Thyroid gland (tissue), 4 donors: ENCODE data around the gene CTIF. TPM values are rescaled to one million over a fixed set of nuclear protein-coding genes. Genes with fewer than 3 reads are reported as not detected.

ENCODE experiments used
- DNase-seq, 2 donors: peaks; one replicate each; pipeline ENCODE4 v3.0.0-alpha.2; 2019
- H3K27ac ChIP-seq, 3 donors: fragments of 200-600 bp; sonication (generic); 1 replicate in 2 of 3; 2 replicates in 1 of 3; pipeline ENCODE4 v1.5.1; 2016 to 2019; ENCODE audit warnings: mild to moderate bottlenecking in 1 of 3, moderate library complexity in 1 of 3
- H3K27me3 ChIP-seq: fragments of 200-600 bp; sonication (generic); one replicate; pipeline ENCODE4 v1.5.1; 2019
- H3K36me3 ChIP-seq, 2 donors: fragments of 200-600 bp; sonication (generic); one replicate each; pipeline ENCODE4 v1.5.1; 2016 to 2019
- H3K4me1 ChIP-seq, 2 donors: fragments of 200-600 bp; sonication (generic); one replicate each; pipeline ENCODE4 v1.5.1; 2017 to 2019
- H3K4me3 ChIP-seq, 3 donors: fragments of 200-600 bp; sonication (generic); replicated peaks in 1 of 3; 1 replicate in 2 of 3; 2 replicates in 1 of 3; pipeline ENCODE4 v1.5.1; 2016; ENCODE audit warnings: mild to moderate bottlenecking in 1 of 3
- H3K9me3 ChIP-seq: fragments of 200-600 bp; sonication (generic); one replicate; pipeline ENCODE4 v1.5.1; 2017
- POLR2A ChIP-seq, 2 donors: fragments of 450-650 bp; IDR thresholded peaks; one replicate each; pipeline ENCODE4 v1.6.1; 2017; ENCODE audit warnings: antibody characterized with exemption in 2 of 2, mild to moderate bottlenecking in 2 of 2, moderate library complexity in 1 of 2
- WGBS, 2 donors: methylation state at CpG; one replicate each; pipeline ENCODE4 v1.1.5; 2017; 5-methylcytosine and 5-hydroxymethylcytosine counted together
- intact Hi-C: fragments of 100-400 bp; cut with DNase I; formaldehyde crosslinking; loops from one replicate; pipeline ENCODE4 v1.15.1; 2023
- total RNA-seq, 4 donors: library from RNA; depleted of rRNA; stranded (reverse); fragments of >200 nt; gene quantifications; one replicate each; pipeline ENCODE4 v1.2.3, GENCODE V29; 2016
- TF ChIP-seq, protein P1 (sequence below), 6 experiments: fragments of 200-600 bp in 3 of 6; fragments of 450-650 bp in 3 of 6; sonication (generic) in 3 of 6; IDR thresholded peaks; one replicate each; pipeline ENCODE4 v1.5.1; 2016 to 2019; ENCODE audit warnings: antibody characterized with exemption in 6 of 6, mild to moderate bottlenecking in 2 of 6, inconsistent platforms in 1 of 6, moderate library complexity in 1 of 6

Gene CTIF
- total RNA-seq, 4 donors from 2014 or later: 18.7 to 29.8 (median 23.6) TPM

DNA sequence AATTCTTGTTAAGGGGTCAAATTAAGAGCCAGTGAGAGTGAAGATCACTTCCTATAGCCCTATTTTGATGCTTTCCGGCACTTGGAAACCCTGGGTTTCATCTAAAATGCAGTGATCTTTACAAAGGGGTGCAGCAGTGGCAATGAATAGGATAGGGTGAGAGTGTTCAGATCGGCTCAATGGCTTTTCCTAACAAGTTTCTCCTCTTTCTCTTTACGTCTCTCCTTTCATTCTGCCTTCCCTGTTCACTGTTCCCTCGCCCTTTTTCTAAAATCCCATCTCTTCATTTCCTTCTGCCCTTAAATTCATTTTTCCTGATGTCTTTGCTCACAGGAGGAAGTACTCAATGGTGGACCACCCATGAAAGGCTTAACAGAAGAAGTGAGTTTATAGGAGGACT, 86.0 kb downstream of the CTIF start:
- Histone ChIP-seq H3K27me3 (no peaks in the 10 kb centered on the region), H3K27ac (peak overlapping the region in 1 of 3 donors; percentile 83), H3K4me1 (peaks cover 14 to 26% of the 10 kb centered on the region in 2 donors), H3K4me3 (no peak overlapping the region), H3K9me3 (no peaks in the 10 kb centered on the region), H3K36me3 (peaks cover 0 to 2% of the 10 kb centered on the region in 2 donors)
- intact Hi-C loops: no loop called here
- TF ChIP-seq, protein P1, sequence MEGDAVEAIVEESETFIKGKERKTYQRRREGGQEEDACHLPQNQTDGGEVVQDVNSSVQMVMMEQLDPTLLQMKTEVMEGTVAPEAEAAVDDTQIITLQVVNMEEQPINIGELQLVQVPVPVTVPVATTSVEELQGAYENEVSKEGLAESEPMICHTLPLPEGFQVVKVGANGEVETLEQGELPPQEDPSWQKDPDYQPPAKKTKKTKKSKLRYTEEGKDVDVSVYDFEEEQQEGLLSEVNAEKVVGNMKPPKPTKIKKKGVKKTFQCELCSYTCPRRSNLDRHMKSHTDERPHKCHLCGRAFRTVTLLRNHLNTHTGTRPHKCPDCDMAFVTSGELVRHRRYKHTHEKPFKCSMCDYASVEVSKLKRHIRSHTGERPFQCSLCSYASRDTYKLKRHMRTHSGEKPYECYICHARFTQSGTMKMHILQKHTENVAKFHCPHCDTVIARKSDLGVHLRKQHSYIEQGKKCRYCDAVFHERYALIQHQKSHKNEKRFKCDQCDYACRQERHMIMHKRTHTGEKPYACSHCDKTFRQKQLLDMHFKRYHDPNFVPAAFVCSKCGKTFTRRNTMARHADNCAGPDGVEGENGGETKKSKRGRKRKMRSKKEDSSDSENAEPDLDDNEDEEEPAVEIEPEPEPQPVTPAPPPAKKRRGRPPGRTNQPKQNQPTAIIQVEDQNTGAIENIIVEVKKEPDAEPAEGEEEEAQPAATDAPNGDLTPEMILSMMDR (IDR thresholded peaks at IDR 0.05): no peak
- TF ChIP-seq POLR2A (IDR thresholded peaks at IDR 0.05): no peak
- WGBS, 2 donors: 92 to 96% methylated on average over 4 of the region's 4 CpGs
- DNase-seq: no peak

DNA sequence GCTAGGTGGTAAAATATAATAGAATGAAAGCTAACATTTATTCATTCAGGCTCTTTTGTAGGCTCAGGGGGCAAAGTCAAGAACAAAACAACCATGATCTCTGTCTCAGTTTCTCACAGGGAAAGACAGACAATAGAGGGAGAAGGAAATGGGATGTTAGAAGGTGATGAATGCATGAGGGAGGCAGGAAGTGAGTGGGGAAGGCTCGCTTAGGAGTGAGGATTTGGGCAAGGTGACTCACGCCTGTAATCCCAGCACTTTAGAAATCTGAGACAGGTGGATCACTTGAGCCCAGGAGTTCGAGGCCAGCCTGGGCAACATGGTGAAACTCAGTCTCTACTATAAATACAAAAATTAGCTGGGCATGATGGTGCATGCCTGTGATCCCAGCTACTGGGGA, 88.4 kb downstream of the CTIF start:
- Histone ChIP-seq H3K4me1 (peaks cover 14 to 20% of the 10 kb centered on the region in 2 donors), H3K27me3 (no peaks in the 10 kb centered on the region), H3K36me3 (no peaks in the 10 kb centered on the region), H3K4me3 (no peak overlapping the region), H3K9me3 (no peaks in the 10 kb centered on the region), H3K27ac (no peak overlapping the region)
- DNase-seq: no peak
- 79% methylated on average over 3 of the region's 3 CpGs for WGBS, 2 donors
- TF ChIP-seq POLR2A (IDR thresholded peaks at IDR 0.05): no peak
- TF ChIP-seq, protein P1 (IDR thresholded peaks at IDR 0.05): no peak
- intact Hi-C loops: no loop called here

DNA sequence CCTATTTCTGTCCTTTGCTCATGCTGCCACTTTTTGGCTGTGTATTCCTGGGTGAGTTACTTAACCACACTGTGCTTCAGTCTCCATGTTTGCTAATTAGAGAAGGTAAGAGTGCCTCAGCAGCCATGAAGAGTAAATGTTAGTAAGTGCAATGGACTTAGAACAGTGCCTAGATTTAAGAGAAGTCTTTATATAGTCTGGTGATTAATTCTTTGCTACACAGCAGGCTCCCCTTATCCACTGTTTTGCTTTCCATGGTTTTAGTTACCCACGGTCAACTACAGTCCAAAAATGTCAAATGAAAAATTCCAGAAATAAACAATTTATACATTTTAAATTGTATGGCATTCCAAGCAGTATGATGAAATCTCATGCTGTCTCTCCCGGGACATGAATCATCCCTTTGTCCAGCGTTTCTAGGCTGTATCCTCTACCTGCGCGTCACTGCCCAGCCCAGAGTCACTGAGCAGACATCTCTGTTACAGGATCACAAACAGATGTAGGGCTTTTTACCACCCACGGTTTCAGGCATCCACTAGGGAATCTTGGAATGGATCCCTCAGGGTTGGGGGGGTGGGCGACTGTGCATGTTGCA, 91.0 kb downstream of the CTIF start:
- no peak overlapping the region for H3K4me3 ChIP-seq
- H3K36me3 ChIP-seq: no peaks in the 10 kb centered on the region
- peaks cover 0 to 9% of the 10 kb centered on the region in 2 donors for H3K4me1 ChIP-seq
- H3K9me3 ChIP-seq: no peaks in the 10 kb centered on the region
- DNase-seq: no peak
- intact Hi-C loops: no loop called here
- no peak overlapping the region for H3K27ac ChIP-seq
- WGBS, 2 donors: 85 to 90% methylated on average over 7 of the region's 7 CpGs
- no peaks in the 10 kb centered on the region for H3K27me3 ChIP-seq
- TF ChIP-seq, protein P1 (IDR thresholded peaks at IDR 0.05): no peak
- TF ChIP-seq POLR2A (IDR thresholded peaks at IDR 0.05): no peak

DNA sequence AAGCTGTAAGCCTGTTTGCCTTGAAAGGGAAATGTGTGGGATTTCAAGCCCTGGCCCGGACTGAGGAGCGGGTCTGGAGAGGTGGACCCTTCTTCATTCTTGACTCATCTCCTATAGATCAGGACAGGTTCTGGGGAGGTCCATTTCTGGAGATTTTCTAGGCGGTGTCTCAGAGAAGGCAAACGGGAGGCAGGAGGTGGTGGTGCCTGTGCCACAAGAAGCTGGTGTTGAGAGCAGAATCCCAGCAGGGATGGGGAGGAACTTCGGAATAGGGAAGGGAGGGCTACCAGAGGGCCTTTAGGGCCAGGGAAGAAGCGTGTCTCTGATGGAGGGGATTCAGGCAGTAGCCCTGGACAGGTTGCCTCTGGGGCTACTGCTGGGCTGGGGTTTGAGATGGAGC, 93.0 kb downstream of the CTIF start:
- H3K27me3 ChIP-seq: no peaks in the 10 kb centered on the region
- no peak for TF ChIP-seq POLR2A (IDR thresholded peaks at IDR 0.05)
- TF ChIP-seq, protein P1 (IDR thresholded peaks at IDR 0.05): no peak
- intact Hi-C loops: no loop called here
- H3K4me1 ChIP-seq: peaks cover 9 to 21% of the 10 kb centered on the region in 2 donors
- no peaks in the 10 kb centered on the region for H3K36me3 ChIP-seq
- no peak for DNase-seq
- no peak overlapping the region for H3K27ac ChIP-seq
- H3K4me3 ChIP-seq: no peak overlapping the region
- 95 to 96% methylated on average over 6 of the region's 6 CpGs for WGBS, 2 donors
- no peaks in the 10 kb centered on the region for H3K9me3 ChIP-seq

DNA sequence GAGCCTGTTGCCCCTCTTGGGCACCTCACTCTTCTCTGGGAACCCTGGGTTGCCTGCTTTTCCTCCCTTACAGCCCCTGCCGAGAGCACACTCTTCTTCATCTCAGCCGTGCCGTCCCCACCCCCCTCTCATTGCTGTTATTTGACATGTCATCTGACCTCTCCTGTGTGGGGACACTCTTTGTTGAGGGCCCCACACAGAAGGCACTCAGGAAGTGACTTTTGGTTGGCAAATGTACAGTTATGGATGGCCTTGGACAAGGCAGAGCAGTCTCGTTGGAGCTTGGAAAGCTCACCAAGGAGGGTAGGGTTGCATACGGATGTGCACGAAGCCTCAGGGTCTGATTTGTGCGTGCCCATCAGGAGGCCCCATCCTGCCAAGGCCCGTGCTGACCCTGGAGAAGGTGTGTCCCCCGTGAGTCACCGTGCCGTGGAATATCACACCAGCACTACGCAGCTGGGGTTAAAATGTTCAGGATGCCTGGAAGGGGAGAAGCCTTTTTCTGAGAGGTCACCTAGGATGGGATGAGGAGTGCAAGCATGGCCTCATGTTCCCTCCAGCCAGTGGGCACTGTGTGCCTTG, 93.9 kb downstream of the CTIF start:
- TF ChIP-seq, protein P1 (IDR thresholded peaks at IDR 0.05): no peak
- no peaks in the 10 kb centered on the region for H3K27me3 ChIP-seq
- H3K9me3 ChIP-seq: no peaks in the 10 kb centered on the region
- DNase-seq: no peak
- H3K36me3 ChIP-seq: no peaks in the 10 kb centered on the region
- intact Hi-C loops: no loop called here
- WGBS, 2 donors: 91 to 93% methylated on average over 5 to 7 of the region's 12 CpGs
- H3K4me3 ChIP-seq: no peak overlapping the region
- peaks cover 9 to 21% of the 10 kb centered on the region in 2 donors for H3K4me1 ChIP-seq
- no peak overlapping the region for H3K27ac ChIP-seq
